H1 (cell line): Measurements from ENCODE around the gene SUGP1. TPM values are rescaled to one million over a fixed set of nuclear protein-coding genes. Genes with fewer than 3 reads are reported as not detected.

Experiments
- CTCF ChIA-PET: fragments of 300-600 bp; sonication (Branson Sonifier 250); formaldehyde crosslinking; loops from one replicate; lab custom pipeline; 2021; ENCODE audit not compliant: partially characterized antibody; lab: Charles Lee
- POLR2A ChIA-PET: fragments of 300-600 bp; sonication (Branson Sonifier 250); formaldehyde crosslinking; loops from one replicate; lab custom pipeline; 2021; ENCODE audit warnings: inconsistent platforms; ENCODE audit not compliant: partially characterized antibody; lab: Charles Lee
- DNase-seq, 2 experiments: peaks; one replicate each; pipeline versions ENCODE4 v3.0.0 to v3.0.0-alpha.2; 2010 to 2022; ENCODE audit warnings: low spot score in 2 of 2, low read depth in 1 of 2, mixed read lengths in 1 of 2
- FAIRE-seq: peaks from 2 replicates; lab custom pipeline; 2011; peaks lifted over from hg19 to GRCh38; lab: Jason Lieb, UNC
- H2AFZ ChIP-seq: 2 replicates; pipeline ENCODE4 v1.8.1; 2012; ENCODE audit warnings: low read length, inconsistent platforms
- H2AK5ac ChIP-seq: 2 replicates; pipeline ENCODE4 v1.6.1; 2013; ENCODE audit warnings: low read depth, low read length
- H2BK120ac ChIP-seq: replicated peaks from 2 replicates; pipeline ENCODE3; 2013; ENCODE audit warnings: low read depth, low read length, inconsistent platforms
- H2BK12ac ChIP-seq: 2 replicates; pipeline ENCODE4 v1.6.1; 2013; ENCODE audit warnings: low read depth, low read length
- H2BK15ac ChIP-seq: 2 replicates; pipeline ENCODE4 v1.6.1; 2013; ENCODE audit warnings: low read length
- H2BK20ac ChIP-seq: 2 replicates; pipeline ENCODE4 v1.6.1; 2013; ENCODE audit warnings: low read length
- H2BK5ac ChIP-seq: 2 replicates; pipeline ENCODE4 v1.6.1; 2013; ENCODE audit warnings: low read depth, low read length
- H3K14ac ChIP-seq: 2 replicates; pipeline ENCODE4 v1.6.1; 2013; ENCODE audit warnings: inconsistent platforms; ENCODE audit not compliant: insufficient read length
- H3K18ac ChIP-seq: 2 replicates; pipeline ENCODE4 v1.6.1; 2013; ENCODE audit warnings: low read length; ENCODE audit errors: extremely low read depth
- H3K23ac ChIP-seq: 2 replicates; pipeline ENCODE4 v1.6.1; 2013; ENCODE audit warnings: inconsistent platforms; ENCODE audit not compliant: insufficient read length
- H3K23me2 ChIP-seq: 2 replicates; pipeline ENCODE4 v1.6.1; 2013; ENCODE audit warnings: low read depth, low read length
- H3K27ac ChIP-seq: 2 replicates; pipeline ENCODE4 v1.6.1; 2011; ENCODE audit warnings: low read depth, low read length, inconsistent platforms
- H3K27me3 ChIP-seq, 4 experiments: replicated peaks in 1 of 4; 1 replicate in 1 of 4; 2 replicates in 3 of 4; pipeline versions ENCODE4 v1.6.1 to v1.8.1; 2011 to 2013; ENCODE audit warnings: low read length in 3 of 4, mild to moderate bottlenecking in 3 of 4, inconsistent platforms in 2 of 4, mixed read lengths in 2 of 4, moderate library complexity in 1 of 4; ENCODE audit not compliant: control insufficient read depth in 3 of 4, insufficient read depth in 3 of 4; ENCODE audit errors: extremely low read depth in 1 of 4
- H3K36me3 ChIP-seq, 4 experiments: 2 replicates each; pipeline versions ENCODE4 v1.6.1 to v1.8.1; 2011 to 2013; ENCODE audit warnings: mild to moderate bottlenecking in 4 of 4, low read length in 3 of 4, moderate library complexity in 2 of 4, control low read depth in 1 of 4, inconsistent platforms in 1 of 4; ENCODE audit not compliant: insufficient read depth in 4 of 4, control insufficient read depth in 2 of 4
- H3K4ac ChIP-seq: replicated peaks from 2 replicates; pipeline ENCODE3; 2013; ENCODE audit warnings: low read length, low read depth, mixed read lengths, inconsistent platforms; ENCODE audit not compliant: insufficient read length
- H3K4me1 ChIP-seq, 4 experiments: replicated peaks in 1 of 4; 1 replicate in 1 of 4; 2 replicates in 3 of 4; pipeline versions ENCODE4 v1.6.1 to v1.8.1; 2011 to 2013; ENCODE audit warnings: low read length in 3 of 4, inconsistent platforms in 2 of 4, mixed read lengths in 1 of 4; ENCODE audit not compliant: insufficient read depth in 4 of 4, control insufficient read depth in 3 of 4
- H3K4me2 ChIP-seq, 2 experiments: 2 replicates each; pipeline versions ENCODE4 v1.6.1 to v1.8.1; 2011 to 2013; ENCODE audit warnings: low read depth in 2 of 2, low read length in 2 of 2, control low read depth in 1 of 2, inconsistent platforms in 1 of 2, mild to moderate bottlenecking in 1 of 2; ENCODE audit not compliant: insufficient read depth in 1 of 2
- H3K4me3 ChIP-seq, 4 experiments: fragments of 200-600, 300-600 bp in 1 of 4; sonication (generic), shearing (Covaris generic), sonication (Bioruptor Twin) in 1 of 4; 2 replicates each; pipeline versions ENCODE4 v1.5.1 to v1.8.1; 2011 to 2016; ENCODE audit warnings: low read length in 4 of 4, low read depth in 3 of 4, control low read depth in 2 of 4, inconsistent platforms in 2 of 4, mild to moderate bottlenecking in 2 of 4, mixed read lengths in 1 of 4, moderate library complexity in 1 of 4; ENCODE audit not compliant: insufficient read depth in 2 of 4; ENCODE audit errors: extremely low read depth in 1 of 4
- H3K56ac ChIP-seq: replicated peaks from 2 replicates; pipeline ENCODE3; 2013; ENCODE audit warnings: low read depth, mild to moderate bottlenecking, mixed read lengths, low read length, inconsistent platforms; ENCODE audit not compliant: insufficient read length
- H3K79me1 ChIP-seq: 2 replicates; pipeline ENCODE4 v1.6.1; 2013; ENCODE audit warnings: low read depth, low read length, control low read depth
- H3K79me2 ChIP-seq, 2 experiments: 2 replicates each; pipeline versions ENCODE4 v1.6.1 to v1.8.1; 2012 to 2013; ENCODE audit warnings: low read length in 2 of 2, mild to moderate bottlenecking in 2 of 2, inconsistent platforms in 1 of 2; ENCODE audit not compliant: insufficient read depth in 2 of 2, control insufficient read depth in 1 of 2
- H3K9ac ChIP-seq, 4 experiments: replicated peaks in 1 of 4; 1 replicate in 1 of 4; 2 replicates in 3 of 4; pipeline versions ENCODE4 v1.6.1 to v1.8.1; 2011 to 2013; ENCODE audit warnings: low read depth in 3 of 4, low read length in 3 of 4, control low read depth in 2 of 4, mild to moderate bottlenecking in 2 of 4, moderate library complexity in 2 of 4, inconsistent platforms in 1 of 4; ENCODE audit errors: extremely low read depth in 1 of 4
- H3K9me3 ChIP-seq, 2 experiments: 2 replicates each; pipeline versions ENCODE4 v1.6.1 to v1.8.1; 2012 to 2013; ENCODE audit warnings: mild to moderate bottlenecking in 2 of 2, moderate library complexity in 2 of 2, control low read depth in 1 of 2, inconsistent platforms in 1 of 2, low read depth in 1 of 2, low read length in 1 of 2, mixed read lengths in 1 of 2; ENCODE audit not compliant: insufficient read depth in 2 of 2
- H4K20me1 ChIP-seq, 2 experiments: replicated peaks in 1 of 2; 2 replicates each; pipeline versions ENCODE3 to v1.8.1; 2011 to 2013; ENCODE audit warnings: inconsistent platforms in 2 of 2, low read length in 2 of 2, mild to moderate bottlenecking in 1 of 2; ENCODE audit not compliant: insufficient read depth in 2 of 2, control insufficient read depth in 1 of 2
- H4K5ac ChIP-seq: 2 replicates; pipeline ENCODE4 v1.6.1; 2013; ENCODE audit warnings: low read length, low read depth, mixed read lengths, inconsistent platforms; ENCODE audit not compliant: insufficient read length
- H4K8ac ChIP-seq: 2 replicates; pipeline ENCODE4 v1.8.0; 2013; ENCODE audit warnings: mild to moderate bottlenecking, moderate library complexity, low read length, inconsistent platforms; ENCODE audit not compliant: insufficient read depth; ENCODE audit errors: extremely low read depth
- H4K91ac ChIP-seq: replicated peaks from 2 replicates; pipeline ENCODE3; 2013; ENCODE audit warnings: low read length, mixed read lengths, inconsistent platforms; ENCODE audit not compliant: insufficient read length
- CTCF ChIP-seq, 3 experiments: IDR thresholded peaks; 1 replicate in 2 of 3; 2 replicates in 1 of 3; pipeline versions ENCODE4 v1.5.1 to v1.6.1; 2011; ENCODE audit warnings: low read length in 3 of 3, mild to moderate bottlenecking in 3 of 3, inconsistent platforms in 2 of 3, low read depth in 1 of 3, moderate library complexity in 1 of 3; ENCODE audit not compliant: insufficient read depth in 1 of 3; ENCODE audit errors: control extremely low read depth in 1 of 3
- E2F6 ChIP-seq: IDR thresholded peaks from 2 replicates; pipeline ENCODE4 v1.6.1; 2012; ENCODE audit warnings: inconsistent platforms
- EGR1 ChIP-seq: IDR thresholded peaks from 2 replicates; pipeline ENCODE4 v1.6.1; 2011; ENCODE audit warnings: low read depth, low read length, borderline replicate concordance
- EP300 ChIP-seq, 2 experiments: IDR thresholded peaks; 1 replicate in 1 of 2; 2 replicates in 1 of 2; pipeline ENCODE4 v1.6.1; 2011 to 2012; ENCODE audit warnings: low read depth in 2 of 2, low read length in 2 of 2, mild to moderate bottlenecking in 2 of 2, borderline replicate concordance in 1 of 2, inconsistent platforms in 1 of 2, moderate library complexity in 1 of 2
- POLR2AphosphoS5 ChIP-seq: IDR thresholded peaks from 2 replicates; pipeline ENCODE4 v1.6.1; 2011; ENCODE audit warnings: low read depth, low read length
- RXRA ChIP-seq: IDR thresholded peaks from 2 replicates; pipeline ENCODE4 v1.6.1; 2011; ENCODE audit warnings: low read depth, mild to moderate bottlenecking, low read length, moderate library complexity; ENCODE audit not compliant: insufficient read depth
- USF2 ChIP-seq: IDR thresholded peaks from 2 replicates; pipeline ENCODE4 v1.6.1; 2011; ENCODE audit warnings: low read length, improper control_type of control experiment
- WGBS, 2 experiments: shearing (Covaris generic) in 1 of 2; methylation state at CpG; one replicate each; pipeline versions ENCODE4 v1.1.6 to v1.1.7; 2013 to 2015; ENCODE audit warnings: low lambda C conversion rate in 2 of 2, mixed read lengths in 2 of 2, inconsistent platforms in 1 of 2, low coverage in 1 of 2, missing lambda C conversion rate in 1 of 2; ENCODE audit not compliant: insufficient replicate concordance in 2 of 2, insufficient coverage in 1 of 2, insufficient read length in 1 of 2; ENCODE audit errors: extremely low coverage in 1 of 2, missing lambda C conversion rate in 1 of 2; 5-methylcytosine and 5-hydroxymethylcytosine counted together
- polyA plus RNA-seq, 7 experiments: library from polyadenylated mRNA; depleted of rRNA in 3 of 7; stranded (reverse) in 5 of 7; unstranded in 2 of 7; fragments of >200 nt in 5 of 7; fragments of 200-250 nt in 2 of 7; gene quantifications; 1 replicate in 5 of 7; 2 replicates in 1 of 7; 4 replicates in 1 of 7; pipeline versions ENCODE4 v1.2.1 to v1.2.3, GENCODE V29; 2011 to 2013; ENCODE audit warnings: missing spikeins in 2 of 7, mixed read lengths in 2 of 7
- total RNA-seq: library from RNA; stranded (reverse); fragmentation: NEBNext Ultra II Directional; extraction: Animal tissue kit (Norgen Biotek cat#: 25700); gene quantifications from 2 replicates; pipeline ENCODE4 v1.2.1, GENCODE V29; 2021

SUGP1 gene
- total and polyA plus RNA-seq, 2 of the 8 experiments (the other 6 are each of a cell fraction or from before 2014, with no cell fraction given): 38.5 to 65.2 TPM

DNA sequence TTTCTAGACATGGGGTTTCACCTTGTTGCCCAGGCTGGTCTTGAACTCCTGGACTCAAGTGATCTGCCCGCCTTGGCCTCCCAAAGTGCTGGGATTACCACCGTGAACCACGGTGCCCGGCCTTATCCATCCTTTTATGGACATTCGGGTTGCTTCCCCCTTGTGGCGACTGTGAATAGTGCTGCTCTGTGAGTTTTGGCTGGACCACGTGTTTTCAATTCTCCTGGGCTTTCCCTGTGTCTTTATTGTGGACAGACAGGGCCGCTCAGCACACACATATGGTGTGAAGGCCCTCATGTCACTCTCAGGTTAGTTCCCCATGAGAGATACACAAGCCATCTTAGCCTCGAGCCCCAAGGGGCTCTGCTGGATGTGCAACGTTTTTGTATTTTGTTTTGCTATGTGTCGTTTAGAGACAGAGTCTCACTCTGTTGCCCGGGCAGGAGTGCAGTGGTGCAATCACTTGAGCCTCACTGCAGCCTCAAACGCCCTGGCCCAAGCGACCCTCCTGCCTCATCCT lies 40.8 kb upstream of the SUGP1 start:
- Histone ChIP-seq H3K9me3 (no peaks in the 10 kb centered on the region), H2BK5ac (0 out of 2 replicates have a peak overlapping the region, but pooled peaks have one; percentile 52), H3K79me1 (no peaks in the 10 kb centered on the region), H3K4me2 (no peak overlapping the region), H4K8ac (no peak overlapping the region), H2BK20ac (no peak overlapping the region), H2BK15ac (no peak overlapping the region; the same call in 1 of the 2 replicates), H3K56ac (no peak overlapping the region), H3K23ac (no peak overlapping the region), H3K4me1 (no peaks in the 10 kb centered on the region; a peak in 2 of 7 replicates), H2AFZ (no peak overlapping the region), H3K14ac (no peak overlapping the region), H3K79me2 (no peaks in the 10 kb centered on the region), H2BK120ac (no peak overlapping the region), H3K27ac (no peak overlapping the region), H4K5ac (peak overlapping the region; percentile 26), H3K9ac (no peak overlapping the region), H3K36me3 (peaks cover 0 to 11% (median under 1%) of the 10 kb centered on the region in 4 experiments; a peak in 2 of 8 replicates), H3K23me2 (no peaks in the 10 kb centered on the region), H3K18ac (no peak overlapping the region), H2BK12ac (peak overlapping the region; percentile 6; the same call in 1 of the 2 replicates), H3K4ac (no peak overlapping the region), H4K91ac (peak overlapping the region; percentile 17), H2AK5ac (0 out of 2 replicates have a peak overlapping the region, but pooled peaks have one; percentile 70), H4K20me1 (peaks cover 0 to 2% of the 10 kb centered on the region in 2 experiments), H3K27me3 (0 out of 7 replicates have a peak, but pooled peaks cover 0 to 4% (median 0%) of the 10 kb centered on the region in 4 experiments), H3K4me3 (no peak overlapping the region)
- ChIA-PET POLR2A (interaction anchor here (0.7 to 8.3 kb wide), 7 partner anchors 20 to 182 kb away, joined by 3 to 44 read pairs (median 3); no protein-coding TSS in a partner anchor), CTCF (interaction anchor here (0.6 to 8.7 kb wide), 22 partner anchors 8 to 1054 kb away, joined by 3 to 146 read pairs (median 3); no protein-coding TSS in a partner anchor)
- peak; percentile 71 to 90 for DNase-seq
- peak; percentile 69 for FAIRE-seq
- 39% methylated on average over 14 of the region's 14 CpGs; no CpG with 5 or more reads in 1 of the 2 experiments for WGBS, 2 experiments
- peak; percentile 66 for TF ChIP-seq E2F6
- TF ChIP-seq USF2: peak; percentile 43; the same call in 1 of the 2 replicates
- no peak for TF ChIP-seq POLR2AphosphoS5
- no peak for TF ChIP-seq EP300 (IDR thresholded peaks at IDR 0.05; ENCODE audit: borderline replicate concordance in 1 of 2, low read depth in 2 of 2, low read length in 2 of 2)
- TF ChIP-seq CTCF (IDR thresholded peaks at IDR 0.05; ENCODE audit: control extremely low read depth in 1 of 3, insufficient read depth in 1 of 3, low read depth in 1 of 3, low read length in 3 of 3): peak; percentile 74 to 87 (median 79)
- no peak for TF ChIP-seq EGR1
- TF ChIP-seq RXRA: 0 out of 2 replicates have a peak, but pooled peaks have one; percentile 46
